GM19099 (cell line): ENCODE results near the gene SGIP1.

Experiments
- POLR2A ChIP-seq: IDR thresholded peaks from 3 replicates; pipeline ENCODE4 v1.6.1; 2011; ENCODE audit warnings: low read depth; ENCODE audit not compliant: insufficient read length; ENCODE audit errors: extremely low read depth

The SGIP1 gene

DNA sequence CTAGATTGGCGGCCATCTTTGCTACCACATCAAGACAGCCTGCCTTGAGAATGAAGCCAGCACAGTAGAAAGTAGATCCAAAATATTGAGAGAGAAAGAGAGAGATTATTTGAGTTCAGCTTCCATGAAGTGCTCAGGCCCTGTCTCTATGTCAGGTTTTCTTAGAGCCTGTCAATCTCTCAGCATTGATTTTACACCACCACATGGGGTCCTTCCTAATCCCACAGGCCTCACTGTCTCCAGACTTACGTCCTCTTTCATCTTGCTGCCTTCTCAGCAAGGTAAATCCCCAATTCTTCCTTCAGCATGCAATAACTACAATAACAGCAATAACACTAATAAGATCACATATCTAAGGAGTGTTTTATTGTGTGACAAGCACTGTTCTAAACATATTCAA is 239.3 kb downstream of the SGIP1 start:
- no peak for TF ChIP-seq POLR2A

DNA sequence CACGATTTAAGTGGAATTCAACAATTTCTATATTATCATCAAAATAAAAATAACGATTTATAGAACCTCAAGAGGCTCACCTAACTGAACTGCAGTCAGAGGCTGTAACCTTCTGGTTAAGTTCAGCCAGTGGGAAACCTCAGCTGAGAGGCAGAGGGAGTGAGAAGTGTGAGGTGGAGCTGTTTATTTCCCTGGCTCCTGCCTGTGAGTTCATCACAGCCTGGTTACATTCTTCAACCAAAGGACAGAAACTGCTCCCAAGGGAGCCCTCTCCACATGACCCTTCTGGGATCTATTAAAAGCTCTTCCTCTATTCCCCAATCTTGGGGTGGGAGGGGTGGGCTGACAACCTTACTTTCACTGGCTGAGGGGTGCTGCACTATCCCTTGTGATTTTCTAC is 240.5 kb downstream of the SGIP1 start:
- no peak for TF ChIP-seq POLR2A

DNA sequence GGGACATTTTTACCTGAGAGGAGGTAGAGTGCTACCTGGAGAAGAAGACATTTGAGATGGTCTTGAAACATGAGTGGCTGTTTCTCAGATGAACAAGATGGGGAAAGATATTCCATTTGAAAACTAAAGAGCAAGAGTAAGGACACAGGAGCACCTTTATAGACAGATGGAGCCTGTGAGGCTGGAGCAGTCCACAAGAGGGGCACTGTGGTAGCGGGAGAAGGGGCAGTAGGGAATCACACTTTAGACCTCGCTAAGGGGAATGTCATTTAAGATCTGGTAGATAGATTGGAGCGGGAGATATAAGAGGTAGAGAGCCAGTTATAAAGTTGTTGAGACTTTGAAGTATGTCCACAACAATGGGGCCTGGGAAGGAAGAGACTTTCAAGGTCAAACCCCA is 241.7 kb downstream of the SGIP1 start:
- no peak for TF ChIP-seq POLR2A

DNA sequence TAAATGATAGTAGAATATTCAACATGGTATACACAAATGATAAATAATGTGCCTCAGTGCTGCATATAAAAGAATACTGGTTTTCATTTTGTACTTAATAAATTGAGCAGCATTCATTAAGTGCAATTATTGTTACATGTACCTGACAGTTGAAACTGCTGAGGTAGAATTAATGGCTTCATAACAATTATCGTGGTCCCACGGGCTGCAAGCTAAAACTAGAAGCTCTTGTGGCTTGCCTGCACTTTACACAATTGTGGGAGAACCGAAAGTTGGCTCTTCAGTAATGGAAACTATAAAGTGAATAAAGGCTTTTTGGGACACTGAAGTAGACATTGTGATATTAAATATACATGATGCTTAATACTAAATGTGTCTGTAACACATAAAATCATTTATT is 243.9 kb downstream of the SGIP1 start:
- TF ChIP-seq POLR2A: no peak

DNA sequence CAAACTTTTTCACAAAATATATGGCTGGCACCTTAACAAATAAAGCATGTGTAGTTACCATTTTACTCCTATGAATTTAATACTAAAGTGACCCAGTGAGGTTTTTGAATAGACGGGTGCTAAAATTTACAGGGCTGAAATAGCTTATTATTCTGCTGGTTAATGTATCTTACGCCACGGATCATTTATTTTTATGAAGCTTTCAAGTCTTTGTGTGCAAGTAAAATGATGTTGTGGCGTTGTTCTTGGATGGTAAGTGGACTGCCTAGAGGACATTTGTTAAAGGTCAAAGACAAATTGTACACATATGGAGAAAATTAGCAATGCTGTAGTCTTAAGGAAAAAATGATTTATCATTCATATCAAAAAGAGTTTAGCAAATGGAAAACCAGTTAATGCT is 244.3 kb downstream of the SGIP1 start:
- TF ChIP-seq POLR2A: no peak

DNA sequence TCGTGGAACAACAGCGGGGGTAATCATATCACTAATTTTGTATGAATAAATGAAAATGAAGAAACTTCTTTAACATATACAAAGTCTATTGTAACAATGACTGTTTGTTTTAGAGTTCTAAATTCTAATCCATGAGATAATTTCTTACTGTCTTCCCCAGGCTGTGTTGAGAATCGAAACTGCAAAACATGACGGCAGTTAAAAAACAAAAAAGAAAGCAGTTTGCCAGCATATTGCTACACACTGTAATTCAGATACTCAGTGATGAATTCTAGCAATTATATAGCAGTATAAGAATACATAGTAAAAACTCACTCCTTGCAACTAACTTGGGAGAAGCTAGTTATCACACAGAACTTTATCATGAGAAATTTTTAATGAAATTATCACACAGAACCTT is 245.0 kb downstream of the SGIP1 start:
- TF ChIP-seq POLR2A: no peak

DNA sequence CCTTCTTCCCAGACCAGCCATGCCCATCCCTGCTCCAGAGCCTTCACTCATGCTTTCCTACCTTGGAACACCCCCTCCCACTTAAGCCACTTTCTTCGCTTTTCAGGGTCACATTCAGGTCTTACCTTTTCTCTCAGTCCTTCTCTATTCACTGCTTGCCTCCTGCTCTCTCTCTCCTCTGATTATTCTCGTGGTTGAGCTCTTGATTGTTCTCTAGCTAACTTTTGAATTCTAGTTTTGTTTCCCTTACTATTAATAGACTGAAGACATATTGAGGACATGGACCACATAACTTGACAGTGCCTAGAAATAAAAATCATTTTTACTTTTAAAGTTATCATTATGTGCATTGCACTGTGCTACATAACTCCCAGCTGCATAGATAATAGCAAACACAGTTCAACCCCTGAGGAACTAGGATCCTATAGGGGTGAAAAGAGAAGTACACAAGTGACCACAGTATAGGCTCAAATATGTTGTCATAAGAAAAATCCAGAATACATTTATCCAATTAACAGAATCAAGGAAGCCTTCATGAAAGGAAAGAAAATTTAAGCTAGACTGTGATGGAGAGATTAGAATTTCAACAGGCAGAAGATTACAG is 245.6 kb downstream of the SGIP1 start:
- TF ChIP-seq POLR2A: no peak

DNA sequence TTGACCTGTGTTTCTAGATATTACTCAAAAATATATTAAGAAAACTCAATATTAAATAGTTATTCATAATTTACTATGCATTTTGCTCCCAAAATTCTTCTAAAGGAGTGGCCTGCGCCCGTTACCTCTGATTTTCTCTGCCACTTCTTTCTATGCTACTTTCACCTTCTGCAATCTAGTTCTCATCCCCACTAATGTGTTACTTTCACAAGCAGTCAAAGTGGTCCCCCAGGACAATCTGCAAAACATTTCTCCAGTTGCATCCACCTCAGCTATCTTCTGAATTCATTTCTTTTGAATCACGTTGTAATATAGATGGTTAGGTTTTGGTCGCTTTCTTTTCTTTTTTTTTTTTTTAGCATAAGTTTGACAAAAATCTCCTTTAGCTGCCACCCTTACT is 253.7 kb downstream of the SGIP1 start:
- no peak for TF ChIP-seq POLR2A

DNA sequence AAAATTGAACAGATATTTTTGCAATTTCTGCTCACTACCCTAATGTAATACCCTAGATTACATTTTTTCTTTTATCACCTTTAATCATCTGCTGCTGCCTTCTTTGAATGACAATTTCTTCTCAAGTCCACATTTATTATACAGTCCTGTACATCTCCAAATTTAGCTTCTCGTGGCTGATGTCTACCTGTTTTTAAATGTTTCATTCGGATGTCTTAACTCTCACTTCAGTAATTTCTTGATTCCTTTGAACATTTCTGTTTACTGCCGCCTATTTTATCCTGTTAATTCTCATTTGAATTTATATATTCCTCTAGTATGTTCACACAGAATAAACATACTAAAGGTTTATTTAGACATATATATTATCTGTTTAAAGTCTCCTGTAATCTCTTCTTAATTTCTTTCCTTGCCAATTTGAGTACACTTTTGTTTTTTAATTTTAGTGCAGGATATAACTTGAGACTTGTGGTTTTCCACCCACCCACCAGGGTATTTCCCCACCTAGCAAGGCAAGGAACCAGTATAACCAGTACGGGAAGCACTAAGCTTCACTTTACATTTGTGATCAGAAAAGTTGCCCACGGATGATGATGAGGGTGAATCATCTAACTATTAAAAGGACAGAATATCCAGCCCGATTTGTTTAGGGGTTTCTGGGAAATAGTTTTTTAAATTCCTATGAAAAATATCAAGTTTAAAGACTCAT is 254.4 kb downstream of the SGIP1 start:
- TF ChIP-seq POLR2A: no peak

DNA sequence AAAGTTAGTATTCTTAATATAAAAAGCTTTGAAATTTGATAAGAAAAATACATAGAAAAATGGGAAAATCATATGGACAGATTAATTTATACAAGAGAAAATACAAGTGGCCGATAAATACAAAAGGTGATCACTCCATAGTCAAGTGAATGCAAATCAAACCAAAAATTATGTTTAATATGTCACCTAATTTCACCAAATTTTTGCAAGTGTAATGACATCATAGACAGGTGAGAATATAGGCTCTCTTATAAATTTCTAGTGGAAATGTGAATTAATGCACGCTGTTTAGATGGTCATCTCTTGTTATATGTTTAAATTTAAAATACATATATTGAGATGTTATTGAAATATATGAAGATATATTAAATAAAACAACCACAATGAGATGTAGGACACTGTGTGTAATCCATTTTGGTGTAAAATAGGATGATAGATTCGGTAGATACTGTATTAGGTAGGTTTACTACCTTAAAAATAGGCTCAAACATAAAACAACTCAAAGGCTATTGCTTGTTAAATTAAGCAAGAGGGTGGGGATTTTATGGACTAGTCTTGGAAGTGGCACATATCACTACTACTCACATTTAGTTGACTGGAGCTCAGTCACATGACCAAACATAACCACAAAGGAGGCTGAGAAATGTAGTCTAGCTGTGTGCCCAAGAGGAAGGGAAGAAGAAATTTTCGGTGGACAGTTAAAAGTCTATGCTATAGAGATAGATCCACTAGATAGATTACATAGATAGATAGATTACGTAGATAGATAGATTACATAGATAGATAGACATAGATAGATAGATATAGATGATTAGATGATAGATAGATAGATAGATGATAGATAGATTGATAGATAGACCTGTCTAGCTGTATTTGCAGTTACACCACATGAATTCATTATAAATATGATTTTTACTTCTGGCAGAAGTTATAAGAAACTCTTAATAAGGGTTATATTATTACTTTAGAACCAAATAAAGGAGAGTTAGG is 258.0 kb downstream of the SGIP1 start:
- TF ChIP-seq POLR2A: no peak
